HepG2 (cell line): ENCODE data around the gene PDE4C. TPM values are rescaled to one million over a fixed set of nuclear protein-coding genes. Genes with fewer than 3 reads are reported as not detected.

Source experiments
- BORCS8-MEF2B ChIP-seq: sonication (generic); formaldehyde crosslinking; IDR thresholded peaks from 2 replicates; pipeline ENCODE4 v1.8.0; 2022; ENCODE audit warnings: mild to moderate bottlenecking, missing genetic modification reagents
- BRD4 ChIP-seq: sonication (generic); formaldehyde crosslinking; IDR thresholded peaks from 2 replicates; pipeline ENCODE4 v1.4.0; 2020; ENCODE audit warnings: missing genetic modification reagents
- ERF ChIP-seq: IDR thresholded peaks from 2 replicates; pipeline ENCODE4 v1.6.1; 2018; ENCODE audit warnings: missing biosample characterization, missing genetic modification reagents
- GABPB1 ChIP-seq: IDR thresholded peaks from 2 replicates; pipeline ENCODE4 v1.6.1; 2016; ENCODE audit warnings: mild to moderate bottlenecking, missing genetic modification reagents, moderate library complexity, missing compliant biosample characterization
- GATAD2A ChIP-seq: IDR thresholded peaks from 2 replicates; pipeline ENCODE4 v1.6.1; 2016
- IRX3 ChIP-seq: sonication (generic); formaldehyde crosslinking; IDR thresholded peaks from 2 replicates; pipeline ENCODE4 v1.8.1; 2023; ENCODE audit warnings: mild to moderate bottlenecking, low read depth, missing genetic modification reagents, borderline replicate concordance
- KLF12 ChIP-seq: sonication (generic); formaldehyde crosslinking; IDR thresholded peaks from 2 replicates; pipeline ENCODE4 v1.4.0; 2020; ENCODE audit warnings: missing genetic modification reagents, borderline replicate concordance
- MAZ ChIP-seq, 2 experiments: sonication (generic) in 1 of 2; formaldehyde crosslinking in 1 of 2; IDR thresholded peaks; 2 replicates each; pipeline versions ENCODE4 v1.5.0 to v1.6.1; 2012 to 2020; ENCODE audit warnings: low read depth in 2 of 2, mild to moderate bottlenecking in 2 of 2, borderline replicate concordance in 1 of 2, improper control_type of control experiment in 1 of 2, low read length in 1 of 2, missing genetic modification reagents in 1 of 2, moderate library complexity in 1 of 2
- MEIS1 ChIP-seq: sonication (generic); formaldehyde crosslinking; IDR thresholded peaks from 2 replicates; pipeline ENCODE4 v1.9.0; 2021; ENCODE audit warnings: mild to moderate bottlenecking, missing genetic modification reagents, moderate library complexity, borderline replicate concordance
- MXI1 ChIP-seq: IDR thresholded peaks from 3 replicates; pipeline ENCODE4 v1.6.1; 2012; ENCODE audit warnings: low read depth, low read length, inconsistent platforms, borderline replicate concordance
- NR2C2 ChIP-seq: sonication (generic); formaldehyde crosslinking; IDR thresholded peaks from 2 replicates; pipeline ENCODE4 v1.4.0; 2020; ENCODE audit warnings: missing genetic modification reagents, mild to moderate bottlenecking, moderate library complexity, borderline replicate concordance
- PHF8 ChIP-seq: sonication (generic); formaldehyde crosslinking; IDR thresholded peaks from 2 replicates; pipeline ENCODE4 v1.5.0; 2020; ENCODE audit warnings: missing genetic modification reagents
- POLR2A ChIP-seq, 2 experiments: IDR thresholded peaks; 2 replicates each; pipeline ENCODE4 v1.6.1; 2011; ENCODE audit warnings: low read depth in 2 of 2, low read length in 2 of 2, mild to moderate bottlenecking in 1 of 2, moderate library complexity in 1 of 2; ENCODE audit not compliant: insufficient read depth in 1 of 2
- RFX5 ChIP-seq: IDR thresholded peaks from 2 replicates; pipeline ENCODE4 v1.6.1; 2011; ENCODE audit warnings: low read depth, low read length, improper control_type of control experiment
- RXRB ChIP-seq: IDR thresholded peaks from 2 replicates; pipeline ENCODE4 v1.6.1; 2016; ENCODE audit warnings: borderline replicate concordance, missing genetic modification reagents, missing compliant biosample characterization
- SAP130 ChIP-seq: IDR thresholded peaks from 2 replicates; pipeline ENCODE4 v1.6.1; 2016; ENCODE audit warnings: low read depth
- ZC3H13 ChIP-seq: sonication (generic); formaldehyde crosslinking; IDR thresholded peaks from 2 replicates; pipeline ENCODE4 v1.8.1; 2023; ENCODE audit warnings: mild to moderate bottlenecking, missing genetic modification reagents, moderate library complexity
- ZNF263 ChIP-seq: sonication (generic); formaldehyde crosslinking; IDR thresholded peaks from 2 replicates; pipeline ENCODE4 v1.4.0; 2020; ENCODE audit warnings: missing genetic modification reagents
- ZNF34 ChIP-seq: sonication (generic); formaldehyde crosslinking; IDR thresholded peaks from 2 replicates; pipeline ENCODE4 v1.4.0; 2020; ENCODE audit warnings: mild to moderate bottlenecking, missing genetic modification reagents, borderline replicate concordance
- ZNF350 ChIP-seq: sonication (generic); formaldehyde crosslinking; IDR thresholded peaks from 2 replicates; pipeline ENCODE4 v1.4.0; 2020; ENCODE audit warnings: mild to moderate bottlenecking, low read depth, missing genetic modification reagents, borderline replicate concordance
- ZNF543 ChIP-seq: sonication (generic); formaldehyde crosslinking; IDR thresholded peaks from 2 replicates; pipeline ENCODE4 v1.4.0; 2020; ENCODE audit warnings: mild to moderate bottlenecking, missing genetic modification reagents
- ZNF546 ChIP-seq: sonication (generic); formaldehyde crosslinking; conservative IDR thresholded peaks from 2 replicates; pipeline ENCODE4 v1.8.1; 2023; ENCODE audit warnings: mild to moderate bottlenecking, missing genetic modification reagents
- ZNF615 ChIP-seq: sonication (generic); formaldehyde crosslinking; IDR thresholded peaks from 2 replicates; pipeline ENCODE4 v1.5.0; 2020; ENCODE audit warnings: mild to moderate bottlenecking, missing genetic modification reagents, borderline replicate concordance
- ZSCAN21 ChIP-seq: sonication (generic); formaldehyde crosslinking; IDR thresholded peaks from 2 replicates; pipeline ENCODE4 v1.8.0; 2022; ENCODE audit warnings: mild to moderate bottlenecking, missing genetic modification reagents, moderate library complexity, borderline replicate concordance
- polyA plus RNA-seq, 8 experiments: library from polyadenylated mRNA; depleted of rRNA in 3 of 8; stranded (reverse) in 7 of 8; unstranded in 1 of 8; fragments of >200 nt; fragmentation: Illumina TruSeq in 4 of 8; extraction: Trizol in 4 of 8; gene quantifications; 2 replicates each; pipeline versions ENCODE4 v1.2.1 to v1.2.3, GENCODE V29; 2011 to 2016; ENCODE audit warnings: low read depth in 4 of 8, missing spikeins in 1 of 8, mixed read lengths in 1 of 8; ENCODE audit not compliant: insufficient read depth in 1 of 8
- total RNA-seq, 5 experiments: library from RNA; depleted of rRNA; stranded (reverse); fragments of >200 nt; fragmentation: Illumina TruSeq; extraction: Trizol; gene quantifications; 2 replicates each; pipeline ENCODE4 v1.2.3, GENCODE V29; 2016; ENCODE audit warnings: low read depth in 1 of 5
- TF ChIP-seq, protein P1 (sequence below): sonication (generic); formaldehyde crosslinking; IDR thresholded peaks from 2 replicates; pipeline ENCODE4 v1.5.0; 2020; ENCODE audit warnings: missing genetic modification reagents, mild to moderate bottlenecking, borderline replicate concordance
- TF ChIP-seq, protein P2 (sequence below): sonication (generic); formaldehyde crosslinking; IDR thresholded peaks from 2 replicates; pipeline ENCODE4 v1.8.1; 2023; ENCODE audit warnings: mild to moderate bottlenecking, moderate library complexity, missing genetic modification reagents
- TF ChIP-seq, protein P3 (sequence below): sonication (generic); formaldehyde crosslinking; IDR thresholded peaks from 2 replicates; pipeline ENCODE4 v1.8.0; 2022; ENCODE audit warnings: mild to moderate bottlenecking, missing genetic modification reagents; ENCODE audit not compliant: insufficient replicate concordance

PDE4C gene
- total and polyA plus RNA-seq, 2 of the 13 experiments (the other 11 are each of a cell fraction or from before 2014, with no cell fraction given), result 1.4 to 14.0 TPM

DNA sequence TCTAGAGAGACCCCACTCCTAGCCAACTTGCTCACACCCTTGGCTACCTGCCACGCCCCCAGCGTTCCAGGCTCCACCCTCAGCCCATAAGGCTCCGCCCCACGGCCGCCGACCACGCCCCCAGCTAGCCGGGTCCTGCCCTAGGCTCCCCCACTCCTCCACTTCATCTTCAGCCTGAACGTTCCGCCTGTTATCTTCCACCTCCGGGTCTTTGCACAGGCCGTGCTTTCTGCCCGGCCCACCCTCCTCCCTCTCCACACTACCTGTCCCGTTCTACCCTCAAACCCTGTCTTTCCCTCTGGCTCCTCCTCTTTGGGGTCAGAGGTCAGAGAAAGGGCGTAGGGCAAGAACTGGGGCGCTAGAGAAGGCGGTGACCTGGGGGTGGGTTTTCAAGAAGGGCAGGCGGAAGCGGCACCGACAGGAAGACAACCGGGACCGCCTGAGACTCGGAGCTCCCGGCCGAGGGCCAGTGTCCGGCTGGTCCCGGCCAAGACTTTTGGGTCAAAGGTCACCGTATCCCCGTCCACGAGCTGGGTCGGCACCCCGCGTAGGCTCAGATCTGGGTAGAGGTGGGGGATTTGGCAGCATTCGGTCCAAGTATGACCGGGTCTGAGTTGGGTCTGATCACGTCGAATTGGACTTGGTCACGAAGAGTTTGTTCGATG, 2.2 kb downstream of the PDE4C start (continued):
- TF ChIP-seq GABPB1 (CRISPR knock-in tag), result peak; percentile 79
- peak; percentile 52 for TF ChIP-seq BORCS8-MEF2B (CRISPR knock-in tag)
- TF ChIP-seq ERF (CRISPR knock-in tag), result peak; percentile 74
- no peak for TF ChIP-seq KLF12 (CRISPR knock-in tag)
- TF ChIP-seq ZNF546, result 0 out of 2 replicates have a peak, but pooled peaks have one; percentile 34
- TF ChIP-seq ZSCAN21, result peak; percentile 42; the same call in 1 of the 2 replicates
- TF ChIP-seq GATAD2A (CRISPR knock-in tag), result peak; percentile 35; the same call in 1 of the 2 replicates
- 0 out of 2 replicates have a peak, but pooled peaks have one; percentile 53 for TF ChIP-seq ZNF350 (CRISPR knock-in tag)
- peak; percentile 98 for TF ChIP-seq NR2C2 (CRISPR knock-in tag)
- TF ChIP-seq POLR2A (IDR thresholded peaks at IDR 0.05; ENCODE audit: insufficient read depth in 1 of 2, low read depth in 2 of 2, low read length in 2 of 2), result peak in 1 of 2 experiments; percentile 44; a peak in 1 of 4 replicates
- no peak for TF ChIP-seq RFX5
- TF ChIP-seq IRX3, result peak; percentile 68; the same call in 1 of the 2 replicates
- TF ChIP-seq MEIS1, result peak; percentile 62; the same call in 1 of the 2 replicates
- no peak for TF ChIP-seq BRD4 (CRISPR knock-in tag)
- TF ChIP-seq, protein P1, sequence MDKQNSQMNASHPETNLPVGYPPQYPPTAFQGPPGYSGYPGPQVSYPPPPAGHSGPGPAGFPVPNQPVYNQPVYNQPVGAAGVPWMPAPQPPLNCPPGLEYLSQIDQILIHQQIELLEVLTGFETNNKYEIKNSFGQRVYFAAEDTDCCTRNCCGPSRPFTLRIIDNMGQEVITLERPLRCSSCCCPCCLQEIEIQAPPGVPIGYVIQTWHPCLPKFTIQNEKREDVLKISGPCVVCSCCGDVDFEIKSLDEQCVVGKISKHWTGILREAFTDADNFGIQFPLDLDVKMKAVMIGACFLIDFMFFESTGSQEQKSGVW (CRISPR knock-in tag), result no peak
- peak; percentile 39; the same call in 1 of the 2 replicates for TF ChIP-seq PHF8 (CRISPR knock-in tag)
- 0 out of 2 replicates have a peak, but pooled peaks have one; percentile 64 for TF ChIP-seq ZNF34
- TF ChIP-seq SAP130, result peak; percentile 39; the same call in 1 of the 2 replicates
- peak; percentile 20; the same call in 1 of the 3 replicates for TF ChIP-seq MXI1
- TF ChIP-seq ZNF543 (CRISPR knock-in tag), result 0 out of 2 replicates have a peak, but pooled peaks have one; percentile 65
- TF ChIP-seq RXRB, result peak; percentile 37
- TF ChIP-seq MAZ (IDR thresholded peaks at IDR 0.05; ENCODE audit: borderline replicate concordance, low read depth, low read length), result no peak; the same call in 1 of the 2 replicates
- TF ChIP-seq MAZ (CRISPR knock-in tag; IDR thresholded peaks at IDR 0.05; ENCODE audit: low read depth), result peak; percentile 36; the same call in 1 of the 2 replicates
- TF ChIP-seq, protein P2, sequence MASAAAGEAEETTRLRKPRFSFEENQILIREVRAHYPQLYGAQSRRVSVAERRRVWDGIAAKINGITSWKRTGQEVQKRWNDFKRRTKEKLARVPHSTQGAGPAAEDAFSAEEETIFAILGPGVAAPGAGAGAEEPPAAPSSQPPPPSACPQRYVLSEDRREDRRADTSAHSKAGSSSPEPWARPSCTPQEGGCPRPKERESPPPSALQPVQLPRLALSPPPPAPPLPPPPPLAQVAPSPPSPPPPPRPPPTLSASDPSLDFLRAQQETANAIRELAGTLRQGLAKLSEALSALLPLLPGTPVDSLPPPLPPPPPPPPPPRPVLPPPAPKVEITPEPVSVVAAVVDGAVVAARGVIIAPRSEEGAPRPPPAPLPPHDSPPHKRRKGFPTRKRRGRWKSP, result peak; percentile 11; the same call in 1 of the 2 replicates
- TF ChIP-seq, protein P3, sequence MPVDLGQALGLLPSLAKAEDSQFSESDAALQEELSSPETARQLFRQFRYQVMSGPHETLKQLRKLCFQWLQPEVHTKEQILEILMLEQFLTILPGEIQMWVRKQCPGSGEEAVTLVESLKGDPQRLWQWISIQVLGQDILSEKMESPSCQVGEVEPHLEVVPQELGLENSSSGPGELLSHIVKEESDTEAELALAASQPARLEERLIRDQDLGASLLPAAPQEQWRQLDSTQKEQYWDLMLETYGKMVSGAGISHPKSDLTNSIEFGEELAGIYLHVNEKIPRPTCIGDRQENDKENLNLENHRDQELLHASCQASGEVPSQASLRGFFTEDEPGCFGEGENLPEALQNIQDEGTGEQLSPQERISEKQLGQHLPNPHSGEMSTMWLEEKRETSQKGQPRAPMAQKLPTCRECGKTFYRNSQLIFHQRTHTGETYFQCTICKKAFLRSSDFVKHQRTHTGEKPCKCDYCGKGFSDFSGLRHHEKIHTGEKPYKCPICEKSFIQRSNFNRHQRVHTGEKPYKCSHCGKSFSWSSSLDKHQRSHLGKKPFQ, result peak; percentile 36
- TF ChIP-seq ZNF263 (CRISPR knock-in tag), result peak; percentile 68
- peak; percentile 79 for TF ChIP-seq ZC3H13 (CRISPR knock-in tag)
- no peak for TF ChIP-seq ZNF615 (CRISPR knock-in tag)
